K562 (cell line): ENCODE measurements around the gene NUCKS1. TPM values are rescaled to one million over a fixed set of nuclear protein-coding genes. Genes with fewer than 3 reads are reported as not detected.

Experiments
- ATAC-seq: fragments of 200-7000 bp; cut with Tn5 transposase; 3 replicates; pipeline ENCODE4 v1.9.1; 2020; ENCODE audit warnings: moderate library complexity
- BruUV-seq: library from RNA; stranded (reverse); fragments of 400-500 nt; replicated peaks from 2 replicates; lab custom pipeline; 2021; lab: Mats Ljungman, UMichigan
- CTCF ChIA-PET: fragments of 300-600 bp; formaldehyde crosslinking; extraction: SDS; loops from one replicate; lab custom pipeline; 2021; ENCODE audit warnings: low intra/inter-chr PET ratio; lab: Yijun Ruan, JAX
- POLR2A ChIA-PET: fragments of 300-600, 350-650 bp; sonication (Branson Sonifier 250); formaldehyde crosslinking; extraction: SDS; loops from one replicate; lab custom pipeline; 2021; ENCODE audit warnings: antibody characterized with exemption, inconsistent platforms; lab: Yijun Ruan, JAX
- DNase-seq, 4 experiments: peaks; one replicate each; pipeline versions ENCODE4 v3.0.0 to v3.0.0-alpha.2; 2011 to 2018; ENCODE audit warnings: low spot score in 3 of 4, mixed read lengths in 3 of 4; ENCODE audit errors: extremely low read depth in 1 of 4
- FAIRE-seq: peaks from 2 replicates; lab custom pipeline; 2011; peaks lifted over from hg19 to GRCh38; lab: Jason Lieb, UNC
- H2AFZ ChIP-seq: 2 replicates; pipeline ENCODE4 v1.6.0; 2011; ENCODE audit warnings: low read depth, low read length, control low read depth, inconsistent platforms
- H3K27ac ChIP-seq: fragments of 200-600 bp; 3 replicates; pipeline ENCODE4 v1.8.0; 2011; ENCODE audit warnings: low read depth, mild to moderate bottlenecking, control low read depth, inconsistent platforms, low read length, moderate library complexity, mixed read lengths; ENCODE audit errors: extremely low read depth
- H3K27me3 ChIP-seq, 2 experiments: fragments of 300-600 bp in 1 of 2; 2 replicates in 1 of 2; 3 replicates in 1 of 2; pipeline versions ENCODE4 v1.6.0 to v1.8.0; 2011; ENCODE audit warnings: inconsistent platforms in 2 of 2, low read length in 2 of 2, mild to moderate bottlenecking in 1 of 2, mixed read lengths in 1 of 2, moderate library complexity in 1 of 2; ENCODE audit not compliant: control insufficient read depth in 2 of 2, insufficient read depth in 2 of 2
- H3K36me3 ChIP-seq: fragments of 300-600 bp; 3 replicates; pipeline ENCODE4 v1.8.0; 2011; ENCODE audit warnings: mild to moderate bottlenecking, low read length, inconsistent platforms; ENCODE audit not compliant: control insufficient read depth, insufficient read depth
- H3K4me1 ChIP-seq, 2 experiments: fragments of 200-600 bp in 1 of 2; replicated peaks in 1 of 2; 2 replicates in 1 of 2; 3 replicates in 1 of 2; pipeline versions ENCODE4 v1.5.1 to v1.8.0; 2011; ENCODE audit warnings: inconsistent platforms in 2 of 2, low read length in 2 of 2, mild to moderate bottlenecking in 1 of 2, mixed read lengths in 1 of 2, moderate library complexity in 1 of 2; ENCODE audit not compliant: control insufficient read depth in 2 of 2, insufficient read depth in 2 of 2
- H3K4me2 ChIP-seq: 2 replicates; pipeline ENCODE4 v1.6.1; 2011; ENCODE audit warnings: low read length, control low read depth, inconsistent platforms, mixed read lengths; ENCODE audit not compliant: insufficient read depth
- H3K4me3 ChIP-seq: fragments of 200-600 bp; sonication (generic), shearing (Covaris generic); 2 replicates; pipeline ENCODE4 v1.5.1; 2016; ENCODE audit warnings: control low read depth, inconsistent platforms
- H3K79me2 ChIP-seq: fragments of 200-600 bp; 3 replicates; pipeline ENCODE4 v1.8.0; 2011; ENCODE audit warnings: low read length, inconsistent platforms; ENCODE audit not compliant: control insufficient read depth, insufficient read depth
- H3K9ac ChIP-seq, 2 experiments: 2 replicates each; pipeline versions ENCODE4 v1.6.0 to v1.6.1; 2011; ENCODE audit warnings: low read depth in 2 of 2, low read length in 2 of 2, control low read depth in 1 of 2, inconsistent platforms in 1 of 2, mild to moderate bottlenecking in 1 of 2, mixed read lengths in 1 of 2; ENCODE audit not compliant: insufficient read depth in 1 of 2
- H3K9me1 ChIP-seq: one replicate; pipeline ENCODE4 v1.6.0; 2011; ENCODE audit warnings: inconsistent platforms, mild to moderate bottlenecking, low read length, moderate library complexity; ENCODE audit not compliant: control insufficient read depth, insufficient read depth
- H3K9me3 ChIP-seq: replicated peaks from 2 replicates; pipeline ENCODE4 v1.5.1; 2011; ENCODE audit warnings: low read depth, low read length, inconsistent platforms; ENCODE audit not compliant: control insufficient read depth, insufficient read depth
- H4K20me1 ChIP-seq: replicated peaks from 2 replicates; pipeline ENCODE4 v1.6.1; 2011; ENCODE audit warnings: low read length, inconsistent platforms, mixed read lengths; ENCODE audit not compliant: control insufficient read depth, insufficient read depth
- BHLHE40 ChIP-seq: IDR thresholded peaks from 2 replicates; pipeline ENCODE4 v1.6.1; 2011; ENCODE audit warnings: low read length, improper control_type of control experiment
- C11orf30 ChIP-seq: fragments of 450-650 bp; IDR thresholded peaks from 2 replicates; pipeline ENCODE4 v1.6.1; 2016; ENCODE audit warnings: low read depth, mild to moderate bottlenecking
- IFI16 ChIP-seq: fragments of 250-450 bp; sonication (Bioruptor Pico); IDR thresholded peaks from 2 replicates; pipeline ENCODE4 v2.1.2; 2022; ENCODE audit warnings: mild to moderate bottlenecking, inconsistent platforms
- MAFF ChIP-seq: IDR thresholded peaks from 2 replicates; pipeline ENCODE4 v1.6.1; 2012; ENCODE audit warnings: low read length, improper control_type of control experiment
- MAFG ChIP-seq: fragments of 450-650 bp; conservative IDR thresholded peaks from 2 replicates; pipeline ENCODE4 v1.6.1; 2016; ENCODE audit warnings: missing genetic modification characterization, missing compliant biosample characterization
- MAFK ChIP-seq: IDR thresholded peaks from 2 replicates; pipeline ENCODE4 v1.6.1; 2011; ENCODE audit warnings: low read length, improper control_type of control experiment
- RCOR1 ChIP-seq, 2 experiments: IDR thresholded peaks; 2 replicates each; pipeline ENCODE4 v1.6.1; 2012; ENCODE audit warnings: low read depth in 2 of 2, low read length in 2 of 2, borderline replicate concordance in 1 of 2, improper control_type of control experiment in 1 of 2
- ZNF316 ChIP-seq: fragments of 450-650 bp; IDR thresholded peaks from 2 replicates; pipeline ENCODE4 v1.6.1; 2016
- ZNF398 ChIP-seq: fragments of 250-450 bp; sonication (Bioruptor Pico); IDR thresholded peaks from 2 replicates; pipeline ENCODE4 v1.8.0; 2021; ENCODE audit warnings: moderate library complexity, mild to moderate bottlenecking, inconsistent platforms
- WGBS: fragments of 100-300 bp; shearing (Covaris generic); methylation state at CpG from one replicate; pipeline ENCODE4 v1.1.6; 2016; ENCODE audit warnings: low coverage, mixed read lengths; ENCODE audit not compliant: insufficient coverage; ENCODE audit errors: missing lambda C conversion rate; 5-methylcytosine and 5-hydroxymethylcytosine counted together
- in situ Hi-C: fragments of 300-500 bp; cut with MboI; formaldehyde crosslinking; loops from 4 replicates; pipeline ENCODE4 v1.15.0; 2018; ENCODE audit warnings: inconsistent platforms, mixed read lengths
- intact Hi-C: fragments of 100-400 bp; cut with micrococcal nuclease; formaldehyde crosslinking; loops from 2 replicates; pipeline ENCODE4 v1.14.2; 2022
- polyA plus RNA-seq, 8 experiments: library from polyadenylated mRNA; depleted of rRNA in 4 of 8; stranded (reverse) in 5 of 8; unstranded in 3 of 8; fragments of >200 nt; fragmentation: Nextera tagmentation in 2 of 8; fragmentation: Illumina TruSeq in 1 of 8; extraction: Ambion mirVana in 2 of 8; extraction: Trizol in 1 of 8; gene quantifications; 2 replicates each; pipeline versions ENCODE4 v1.2.1 to v1.2.3, GENCODE V29; 2011 to 2014; ENCODE audit warnings: inconsistent platforms in 1 of 8, missing spikeins in 1 of 8
- total RNA-seq, 7 experiments: library from RNA; depleted of rRNA in 6 of 7; stranded (reverse); fragments of >200 nt in 6 of 7; fragmentation: Illumina TruSeq in 2 of 7; extraction: Trizol in 2 of 7; gene quantifications; 2 replicates each; pipeline versions ENCODE4 v1.2.1 to v1.2.3, GENCODE V29; 2011 to 2021; ENCODE audit warnings: low replicate concordance in 1 of 7
- TF ChIP-seq, protein P1 (sequence below): fragments of 200-800 bp; sonication (Bioruptor generic); IDR thresholded peaks from 2 replicates; pipeline ENCODE4 v1.6.1; 2016; ENCODE audit warnings: missing genetic modification characterization, missing compliant biosample characterization

NUCKS1 gene
- total and polyA plus RNA-seq, 9 of the 15 experiments (the other 6 are each of a cell fraction or from before 2014, with no cell fraction given), result 66.7 to 244 (median 149) TPM

GRCh38 chr1:205798577-205798976 is 48.6 kb upstream of the NUCKS1 start (continued):
- no peak for TF ChIP-seq ZNF398 (CRISPR knock-in tag)
- TF ChIP-seq RCOR1 (IDR thresholded peaks at IDR 0.05; ENCODE audit: borderline replicate concordance in 1 of 2, low read depth in 2 of 2, low read length in 2 of 2), result no peak

DNA sequence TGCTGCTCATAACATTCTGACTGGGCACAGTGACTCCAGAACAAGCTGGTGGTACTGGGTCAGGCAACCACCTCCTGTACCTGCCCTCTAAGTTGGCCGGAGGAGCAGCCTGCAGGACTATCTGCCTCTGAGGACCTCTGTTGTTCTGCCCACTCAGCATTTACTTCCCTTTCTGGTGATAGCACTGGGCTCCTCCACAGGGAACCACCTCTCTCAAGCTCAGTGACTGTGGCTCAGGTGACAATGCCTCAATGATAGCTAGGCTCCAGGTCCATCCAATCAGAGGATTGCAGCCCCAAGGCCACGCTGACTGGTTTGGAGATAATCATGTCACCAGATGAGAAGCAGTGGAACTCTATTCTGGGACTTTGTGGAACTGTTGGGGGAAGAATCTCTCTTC is 47.2 kb upstream of the NUCKS1 start:
- ChIA-PET CTCF (no interaction called here), POLR2A (interaction anchor here (0.6 to 1.8 kb wide), 6 partner anchors 10 to 229 kb away, joined by 3 to 7 read pairs (median 4); partner anchors contain the start of gene RAB29)
- intact Hi-C loops, result no loop called here
- no peak overlapping the region for H3K27ac ChIP-seq
- DNase-seq, result peak in 1 of 4 experiments; percentile 40
- peaks cover 68% of the 10 kb centered on the region for H3K36me3 ChIP-seq
- H3K9me3 ChIP-seq, result no peaks in the 10 kb centered on the region
- 39% methylated on average over 2 of the region's 2 CpGs for WGBS
- H3K79me2 ChIP-seq, result no peaks in the 10 kb centered on the region
- BruUV-seq, result no TSS peak
- in situ Hi-C loops, result loop anchor here (5.0 kb wide), 1 partner anchor 185 kb away; no protein-coding TSS in a partner anchor
- no peak for FAIRE-seq
- H3K4me3 ChIP-seq, result no peak overlapping the region
- H3K9me1 ChIP-seq, result no peaks in the 10 kb centered on the region
- H4K20me1 ChIP-seq, result no peaks in the 10 kb centered on the region; the same call in none of the 2 replicates
- H3K9ac ChIP-seq, result peak overlapping the region in 1 of 2 experiments; percentile 23; a peak in 1 of 4 replicates
- H3K4me1 ChIP-seq, result peaks cover 7 to 20% of the 10 kb centered on the region in 2 experiments; a peak in 4 of 5 replicates
- no peaks in the 10 kb centered on the region for H3K27me3 ChIP-seq
- ATAC-seq, result peak; percentile 24
- no peak overlapping the region for H2AFZ ChIP-seq
- TF ChIP-seq BHLHE40 (no peak), IFI16 (no peak), MAFF (peak; percentile 90), MAFG (tag) (peak; percentile 91), C11orf30 (peak; percentile 94), ZNF316 (peak; percentile 95), MAFK (peak; percentile 90)
- TF ChIP-seq, protein P1, sequence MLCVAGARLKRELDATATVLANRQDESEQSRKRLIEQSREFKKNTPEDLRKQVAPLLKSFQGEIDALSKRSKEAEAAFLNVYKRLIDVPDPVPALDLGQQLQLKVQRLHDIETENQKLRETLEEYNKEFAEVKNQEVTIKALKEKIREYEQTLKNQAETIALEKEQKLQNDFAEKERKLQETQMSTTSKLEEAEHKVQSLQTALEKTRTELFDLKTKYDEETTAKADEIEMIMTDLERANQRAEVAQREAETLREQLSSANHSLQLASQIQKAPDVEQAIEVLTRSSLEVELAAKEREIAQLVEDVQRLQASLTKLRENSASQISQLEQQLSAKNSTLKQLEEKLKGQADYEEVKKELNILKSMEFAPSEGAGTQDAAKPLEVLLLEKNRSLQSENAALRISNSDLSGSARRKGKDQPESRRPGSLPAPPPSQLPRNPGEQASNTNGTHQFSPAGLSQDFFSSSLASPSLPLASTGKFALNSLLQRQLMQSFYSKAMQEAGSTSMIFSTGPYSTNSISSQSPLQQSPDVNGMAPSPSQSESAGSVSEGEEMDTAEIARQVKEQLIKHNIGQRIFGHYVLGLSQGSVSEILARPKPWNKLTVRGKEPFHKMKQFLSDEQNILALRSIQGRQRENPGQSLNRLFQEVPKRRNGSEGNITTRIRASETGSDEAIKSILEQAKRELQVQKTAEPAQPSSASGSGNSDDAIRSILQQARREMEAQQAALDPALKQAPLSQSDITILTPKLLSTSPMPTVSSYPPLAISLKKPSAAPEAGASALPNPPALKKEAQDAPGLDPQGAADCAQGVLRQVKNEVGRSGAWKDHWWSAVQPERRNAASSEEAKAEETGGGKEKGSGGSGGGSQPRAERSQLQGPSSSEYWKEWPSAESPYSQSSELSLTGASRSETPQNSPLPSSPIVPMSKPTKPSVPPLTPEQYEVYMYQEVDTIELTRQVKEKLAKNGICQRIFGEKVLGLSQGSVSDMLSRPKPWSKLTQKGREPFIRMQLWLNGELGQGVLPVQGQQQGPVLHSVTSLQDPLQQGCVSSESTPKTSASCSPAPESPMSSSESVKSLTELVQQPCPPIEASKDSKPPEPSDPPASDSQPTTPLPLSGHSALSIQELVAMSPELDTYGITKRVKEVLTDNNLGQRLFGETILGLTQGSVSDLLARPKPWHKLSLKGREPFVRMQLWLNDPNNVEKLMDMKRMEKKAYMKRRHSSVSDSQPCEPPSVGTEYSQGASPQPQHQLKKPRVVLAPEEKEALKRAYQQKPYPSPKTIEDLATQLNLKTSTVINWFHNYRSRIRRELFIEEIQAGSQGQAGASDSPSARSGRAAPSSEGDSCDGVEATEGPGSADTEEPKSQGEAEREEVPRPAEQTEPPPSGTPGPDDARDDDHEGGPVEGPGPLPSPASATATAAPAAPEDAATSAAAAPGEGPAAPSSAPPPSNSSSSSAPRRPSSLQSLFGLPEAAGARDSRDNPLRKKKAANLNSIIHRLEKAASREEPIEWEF (CRISPR knock-in tag), result no peak
- no peak overlapping the region; the same call in 1 of the 2 replicates for H3K4me2 ChIP-seq
